Measurements from ENCODE around the gene STOX1.
"Not testable (repeated sequence)": the region's sequence is repeated elsewhere in the genome, so short reads cannot be mapped to it uniquely, and the experiment has no call there.

STOX1 gene

GRCh38 chr10:68795886-68796532 is 31.3 kb upstream of the STOX1 start:
- H3K4me3 ChIP-seq (ENCODE audit: control insufficient read depth, low read depth, low read length) = no peak overlapping the region
- TF ChIP-seq CTCF (conservative IDR thresholded peaks at IDR 0.05; ENCODE audit: control insufficient read depth, insufficient read depth, low read depth, low read length) = no peak
- no peak for DNase-seq (ENCODE audit: low read depth)

GRCh38 chr10:68796605-68797004 is 30.7 kb upstream of the STOX1 start:
- no peak for TF ChIP-seq CTCF (conservative IDR thresholded peaks at IDR 0.05; ENCODE audit: control insufficient read depth, insufficient read depth, low read depth, low read length)
- no peak overlapping the region for H3K4me3 ChIP-seq (ENCODE audit: control insufficient read depth, low read depth, low read length)
- DNase-seq (ENCODE audit: low read depth) = peak; percentile 63

GRCh38 chr10:68800211-68800610 is 27.1 kb upstream of the STOX1 start:
- no peak for DNase-seq (ENCODE audit: low read depth)
- no peak overlapping the region for H3K4me3 ChIP-seq (ENCODE audit: control insufficient read depth, low read depth, low read length)
- TF ChIP-seq CTCF (conservative IDR thresholded peaks at IDR 0.05; ENCODE audit: control insufficient read depth, insufficient read depth, low read depth, low read length) = no peak

- no peak overlapping the region for H3K4me3 ChIP-seq (ENCODE audit: control insufficient read depth, low read depth, low read length)
- TF ChIP-seq CTCF (conservative IDR thresholded peaks at IDR 0.05; ENCODE audit: control insufficient read depth, insufficient read depth, low read depth, low read length) = no peak
- no peak for DNase-seq (ENCODE audit: low read depth)
Measured at GRCh38 chr10:68804692-68805091, 22.6 kb upstream of the STOX1 start.

GRCh38 chr10:68810830-68811229 is 16.5 kb upstream of the STOX1 start:
- DNase-seq (ENCODE audit: low read depth); H3K4me3 ChIP-seq (ENCODE audit: control insufficient read depth, low read depth, low read length): not testable (repeated sequence)

GRCh38 chr10:68811314-68812009 is 15.9 kb upstream of the STOX1 start:
- no peak for TF ChIP-seq CTCF (conservative IDR thresholded peaks at IDR 0.05; ENCODE audit: control insufficient read depth, insufficient read depth, low read depth, low read length)
- no peak overlapping the region for H3K4me3 ChIP-seq (ENCODE audit: control insufficient read depth, low read depth, low read length)
- DNase-seq (ENCODE audit: low read depth) = no peak

- H3K4me3 ChIP-seq (ENCODE audit: control insufficient read depth, low read depth, low read length) = no peak overlapping the region
- TF ChIP-seq CTCF (conservative IDR thresholded peaks at IDR 0.05; ENCODE audit: control insufficient read depth, insufficient read depth, low read depth, low read length) = no peak
- DNase-seq (ENCODE audit: low read depth) = no peak
Measured at GRCh38 chr10:68812420-68812819, 14.9 kb upstream of the STOX1 start.
